HuH-7.5 (cell line): ENCODE measurements around the gene ZNF892.
A peak's percentile ranks its signal among the peaks of the same experiment; 100 is the strongest.
"Not testable (repeated sequence)": the region's sequence is repeated elsewhere in the genome, so short reads cannot be mapped to it uniquely, and the experiment has no call there.

ENCODE experiments used
- DNase-seq: peaks from one replicate; pipeline ENCODE4 v3.0.0; 2011; ENCODE audit warnings: low spot score

The ZNF892 gene

GRCh38 chr2:95231723-95232122, 24.4 kb downstream of the ZNF892 start:
- peak; percentile 58 for DNase-seq

- no peak for DNase-seq
These were observed 24.9 kb downstream of the ZNF892 start for GRCh38 chr2:95232232-95232631.

DNA sequence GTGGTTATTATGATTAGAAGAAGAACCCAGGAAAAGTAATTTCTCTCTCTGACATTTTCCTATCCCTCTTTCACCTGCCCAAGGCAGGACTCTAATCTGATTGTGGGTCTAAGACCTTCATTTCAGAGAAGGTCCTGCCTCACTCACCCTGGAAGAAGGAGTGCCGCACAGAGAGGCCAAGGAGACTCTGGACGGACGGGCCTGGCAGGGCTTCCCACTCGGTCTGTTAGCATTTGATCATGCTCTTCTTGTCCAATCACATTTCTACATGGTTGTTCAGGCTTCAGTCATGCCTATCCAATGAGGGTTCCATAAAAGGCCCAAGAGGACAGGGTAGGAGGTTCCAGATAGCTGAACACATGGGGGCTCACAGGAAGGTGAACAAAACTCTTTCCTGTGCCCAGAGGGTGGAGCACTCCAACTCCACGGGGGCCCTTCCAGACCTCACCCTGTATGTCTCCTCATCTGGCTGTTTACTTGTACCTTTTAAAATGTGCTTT, 27.0 kb downstream of the ZNF892 start:
- DNase-seq = no peak

GRCh38 chr2:95234816-95235215, 27.5 kb downstream of the ZNF892 start:
- DNase-seq = no peak

GRCh38 chr2:95238131-95238530, 30.8 kb downstream of the ZNF892 start:
- no peak for DNase-seq

GRCh38 chr2:95240091-95240490, 32.8 kb downstream of the ZNF892 start:
- DNase-seq = no peak

DNA sequence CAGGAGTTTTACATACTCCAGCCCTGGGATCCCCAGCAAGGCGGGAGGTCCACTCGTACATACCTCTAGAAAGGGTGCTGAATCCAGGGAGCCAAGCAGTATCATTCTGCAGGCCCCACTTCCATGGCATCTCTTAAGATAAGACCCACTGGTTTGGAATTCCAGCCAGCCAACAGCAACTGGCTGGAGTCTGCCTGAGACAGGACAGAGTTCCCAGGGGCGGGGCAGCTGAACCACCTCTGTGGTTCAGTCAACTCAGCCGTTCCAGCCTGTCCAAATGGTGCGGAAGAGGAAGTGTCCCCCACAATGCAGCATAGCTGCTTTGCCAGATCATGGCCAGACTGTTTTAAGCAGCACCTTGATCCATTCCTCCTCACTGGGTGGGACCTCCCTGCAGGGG, 33.2 kb downstream of the ZNF892 start:
- no peak for DNase-seq

DNA sequence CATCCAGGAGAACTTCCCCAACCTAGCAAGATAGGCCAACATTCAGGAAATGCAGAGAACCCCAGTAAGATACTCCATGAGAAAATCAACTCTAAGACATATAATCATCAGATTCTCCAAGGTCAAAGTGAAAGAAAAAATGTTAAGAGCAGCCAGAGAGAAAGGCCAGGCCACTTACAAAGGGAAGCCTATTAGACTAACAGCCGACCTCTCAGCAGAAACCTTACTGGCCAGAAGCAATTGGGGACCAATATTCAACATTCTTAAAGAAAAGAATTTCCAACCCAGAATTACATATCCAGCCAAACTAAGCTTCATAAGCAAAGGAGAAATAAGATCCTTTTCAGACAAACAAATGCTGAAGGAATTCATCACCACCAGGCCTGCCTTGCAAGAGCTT, 34.8 kb downstream of the ZNF892 start:
- DNase-seq = not testable (repeated sequence)
